Ishikawa (cell line): Measurements from ENCODE around the gene SHISA5.

Source experiments
- EP300 ChIP-seq: IDR thresholded peaks from 2 replicates; pipeline ENCODE4 v1.6.1; 2012; ENCODE audit warnings: borderline replicate concordance
- FOXM1 ChIP-seq: IDR thresholded peaks from 2 replicates; pipeline ENCODE4 v1.6.1; 2012; ENCODE audit warnings: low read depth, borderline replicate concordance
- TF ChIP-seq, protein P1 (sequence below): IDR thresholded peaks from 2 replicates; pipeline ENCODE4 v1.6.1; 2012

DNA sequence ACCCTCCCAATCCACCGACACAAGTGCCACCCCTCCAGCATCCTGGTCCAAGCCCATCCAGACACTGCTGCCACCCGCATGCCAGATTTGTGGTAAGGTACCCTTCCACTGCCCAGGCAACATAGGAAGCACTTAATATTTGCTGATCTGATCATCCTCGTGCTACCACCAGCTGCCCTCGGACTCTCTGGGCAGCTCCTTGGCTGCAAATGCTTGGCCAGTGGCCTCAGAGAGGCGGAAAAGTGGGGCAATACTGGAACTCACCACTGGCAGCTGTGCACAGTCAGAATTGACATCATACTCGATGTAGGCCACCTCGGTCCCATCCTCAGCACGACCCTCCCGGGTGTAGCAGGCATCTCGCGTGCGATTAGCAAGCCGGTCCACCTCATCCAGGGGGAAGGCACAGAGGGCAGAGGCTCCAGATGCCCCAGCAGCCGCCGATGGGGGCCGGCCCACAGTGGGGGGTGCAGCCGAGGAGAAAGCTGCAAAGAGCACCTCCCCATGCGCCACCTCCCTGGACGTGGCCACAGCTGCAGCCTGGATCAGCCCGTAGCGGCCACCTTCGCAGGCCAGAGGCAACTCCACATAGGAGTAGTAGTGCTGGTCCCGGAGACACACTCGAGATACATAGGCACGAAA is 80.6 kb downstream of the SHISA5 start:
- TF ChIP-seq, protein P1, sequence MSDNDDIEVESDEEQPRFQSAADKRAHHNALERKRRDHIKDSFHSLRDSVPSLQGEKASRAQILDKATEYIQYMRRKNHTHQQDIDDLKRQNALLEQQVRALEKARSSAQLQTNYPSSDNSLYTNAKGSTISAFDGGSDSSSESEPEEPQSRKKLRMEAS = no peak
- no peak for TF ChIP-seq EP300
- no peak for TF ChIP-seq FOXM1
